ENCODE measurements around the gene ERBB4. TPM values are rescaled to one million over a fixed set of nuclear protein-coding genes. Genes with fewer than 3 reads are reported as not detected.

ERBB4 gene
- total and polyA plus RNA-seq, 2 of the 8 experiments (the other 6 are each of a cell fraction or from before 2014, with no cell fraction given), result 0.34 to 1.3 TPM

DNA sequence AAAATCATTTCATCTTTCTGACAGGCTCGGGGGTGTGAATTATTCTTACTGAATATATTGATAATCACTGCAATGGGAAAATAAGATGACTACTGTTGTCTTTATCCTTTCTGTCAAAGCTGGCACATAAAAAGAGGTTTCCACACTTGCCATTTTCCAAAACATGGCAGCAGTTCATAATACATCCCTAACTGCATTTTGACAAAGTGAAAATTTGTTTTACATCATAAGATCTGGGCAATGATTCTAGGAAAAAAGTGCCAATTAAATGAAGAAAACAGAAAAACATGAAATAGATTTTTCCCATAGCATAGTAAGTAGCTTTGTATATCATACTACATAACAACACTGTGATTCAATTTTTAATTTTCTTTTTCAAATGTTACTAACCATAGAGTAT is 65.4 kb downstream of the ERBB4 start:
- 88% methylated on average over 1 of the region's 1 CpG; no CpG with 5 or more reads in 1 of the 2 experiments for WGBS, 2 experiments (ENCODE audit: extremely low coverage in 1 of 2, insufficient coverage in 1 of 2, insufficient read length in 1 of 2, insufficient replicate concordance in 2 of 2, low coverage in 1 of 2, low lambda C conversion rate in 2 of 2, missing lambda C conversion rate in 1 of 2)
- no peak for FAIRE-seq
- CTCF ChIA-PET (ENCODE audit: partially characterized antibody), result interaction anchor here (0.8 kb wide), 1 partner anchor 8 kb away, joined by 3 read pairs; no protein-coding TSS in a partner anchor
- no peak for TF ChIP-seq FOSL1 (IDR thresholded peaks at IDR 0.05; ENCODE audit: insufficient read depth, low read depth, low read length)
- no peak for TF ChIP-seq YY1 (IDR thresholded peaks at IDR 0.05; ENCODE audit: low read depth, low read length)
- TF ChIP-seq SP2 (IDR thresholded peaks at IDR 0.05; ENCODE audit: low read length), result no peak
- no peak for TF ChIP-seq RAD21 (IDR thresholded peaks at IDR 0.05 in 1 of 2, conservative IDR thresholded peaks at IDR 0.05 in 1 of 2; ENCODE audit: low read depth in 2 of 2, low read length in 2 of 2)
- no peak for TF ChIP-seq EP300 (IDR thresholded peaks at IDR 0.05; ENCODE audit: borderline replicate concordance in 1 of 2, low read depth in 2 of 2, low read length in 2 of 2)
- TF ChIP-seq TAF1 (IDR thresholded peaks at IDR 0.05; ENCODE audit: low read depth, low read length), result no peak
- no peak for TF ChIP-seq PHF8 (conservative IDR thresholded peaks at IDR 0.05; ENCODE audit: low read depth, low read length)
- TF ChIP-seq BACH1 (IDR thresholded peaks at IDR 0.05; ENCODE audit: low read length), result no peak
- TF ChIP-seq NRF1 (IDR thresholded peaks at IDR 0.05; ENCODE audit: low read depth, low read length), result no peak
- TF ChIP-seq SIRT6 (IDR thresholded peaks at IDR 0.05; ENCODE audit: low read length), result no peak
- TF ChIP-seq GTF2F1 (IDR thresholded peaks at IDR 0.05; ENCODE audit: borderline replicate concordance, low read depth, low read length), result no peak
- no peak for TF ChIP-seq EZH2 (IDR thresholded peaks at IDR 0.05; ENCODE audit: low read depth, low read length, severe bottlenecking)
- TF ChIP-seq BCL11A (IDR thresholded peaks at IDR 0.05; ENCODE audit: low read depth in 2 of 2, low read length in 2 of 2), result no peak

More for the DNA sequence above, 65.4 kb downstream of the ERBB4 start:
- no peak overlapping the region for H3K4ac ChIP-seq (replicated peaks; ENCODE audit: insufficient read length, low read depth, low read length)
- H3K56ac ChIP-seq (replicated peaks; ENCODE audit: insufficient read length, low read depth, low read length), result no peak overlapping the region
- no peaks in the 10 kb centered on the region; the same call in 1 of the 2 replicates for H3K23me2 ChIP-seq (ENCODE audit: low read depth, low read length)
- no peak overlapping the region for H4K5ac ChIP-seq (ENCODE audit: insufficient read length, low read depth, low read length)
- H3K79me1 ChIP-seq (ENCODE audit: low read depth, low read length), result no peaks in the 10 kb centered on the region
- no peaks in the 10 kb centered on the region for H3K4me1 ChIP-seq (replicated peaks in 1 of 4; ENCODE audit: control insufficient read depth in 3 of 4, insufficient read depth in 4 of 4, low read length in 3 of 4)
- H2AFZ ChIP-seq (ENCODE audit: low read length), result no peak overlapping the region
- H3K14ac ChIP-seq (ENCODE audit: insufficient read length), result no peak overlapping the region
- POLR2A ChIA-PET (ENCODE audit: partially characterized antibody), result no interaction called here
- H2BK12ac ChIP-seq (ENCODE audit: low read depth, low read length), result no peak overlapping the region
- no peak overlapping the region for H3K23ac ChIP-seq (ENCODE audit: insufficient read length)
- H3K27me3 ChIP-seq (replicated peaks in 1 of 4; ENCODE audit: control insufficient read depth in 3 of 4, extremely low read depth in 1 of 4, insufficient read depth in 3 of 4, low read length in 3 of 4), result no peaks in the 10 kb centered on the region
- H3K4me2 ChIP-seq (ENCODE audit: insufficient read depth in 1 of 2, low read depth in 2 of 2, low read length in 2 of 2), result no peak overlapping the region
- no peak overlapping the region for H2BK20ac ChIP-seq (ENCODE audit: low read length)
- H2BK5ac ChIP-seq (ENCODE audit: low read depth, low read length), result no peak overlapping the region
- H3K36me3 ChIP-seq (ENCODE audit: control insufficient read depth in 2 of 4, insufficient read depth in 4 of 4, low read length in 3 of 4), result no peaks in the 10 kb centered on the region
- no peak overlapping the region for H2BK15ac ChIP-seq (ENCODE audit: low read length)
- H3K79me2 ChIP-seq (ENCODE audit: control insufficient read depth in 1 of 2, insufficient read depth in 2 of 2, low read length in 2 of 2), result no peaks in the 10 kb centered on the region
- no peak overlapping the region for H3K9ac ChIP-seq (replicated peaks in 1 of 4; ENCODE audit: extremely low read depth in 1 of 4, low read depth in 3 of 4, low read length in 3 of 4)
- no peak for DNase-seq (ENCODE audit: low read depth in 1 of 2, low spot score in 2 of 2)
- H2BK120ac ChIP-seq (replicated peaks; ENCODE audit: low read depth, low read length), result no peak overlapping the region
- H4K20me1 ChIP-seq (replicated peaks in 1 of 2; ENCODE audit: control insufficient read depth in 1 of 2, insufficient read depth in 2 of 2, low read length in 2 of 2), result peaks cover 0 to 2% of the 10 kb centered on the region in 2 experiments
- no peak overlapping the region for H3K18ac ChIP-seq (ENCODE audit: extremely low read depth, low read length)
- H2AK5ac ChIP-seq (ENCODE audit: low read depth, low read length), result no peak overlapping the region
- H3K4me3 ChIP-seq (ENCODE audit: extremely low read depth in 1 of 4, insufficient read depth in 2 of 4, low read depth in 3 of 4, low read length in 4 of 4), result no peak overlapping the region
- H4K91ac ChIP-seq (replicated peaks; ENCODE audit: insufficient read length, low read length), result no peak overlapping the region
- no peaks in the 10 kb centered on the region for H3K9me3 ChIP-seq (ENCODE audit: insufficient read depth in 2 of 2, low read depth in 1 of 2, low read length in 1 of 2)
- H4K8ac ChIP-seq (ENCODE audit: extremely low read depth, insufficient read depth, low read length), result no peak overlapping the region
- no peak overlapping the region for H3K27ac ChIP-seq (ENCODE audit: low read depth, low read length)
